Measurements from ENCODE around the gene KPNA3.

Gene KPNA3

DNA sequence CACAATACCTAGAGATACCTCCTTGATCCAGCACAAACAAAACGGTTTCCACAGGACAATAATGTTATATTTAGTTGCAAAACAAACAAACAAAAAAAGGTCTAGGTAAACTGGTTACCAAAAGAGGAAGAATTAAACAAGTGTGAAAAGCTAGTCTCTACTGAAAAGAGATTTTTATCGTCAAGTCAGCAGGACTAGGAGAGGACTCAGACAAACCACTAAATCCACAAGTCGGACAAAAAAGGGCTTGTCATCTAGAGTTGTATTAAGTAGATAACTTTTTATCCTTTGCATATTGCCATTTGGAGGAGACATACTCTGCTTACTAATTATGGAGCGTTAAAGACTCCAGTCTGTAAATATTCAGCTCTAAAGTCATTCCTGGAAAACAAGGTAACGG lies 9.9 kb upstream of the KPNA3 start:
- no peaks in the 10 kb centered on the region for H3K9me3 ChIP-seq (ENCODE audit: control insufficient read depth, insufficient read depth, low read length)
- no peaks in the 10 kb centered on the region for H3K27me3 ChIP-seq (ENCODE audit: control insufficient read depth, insufficient read depth, low read length)
- H3K4me1 ChIP-seq (ENCODE audit: control insufficient read depth, insufficient read depth, low read length), result no peaks in the 10 kb centered on the region
- no peak overlapping the region for H3K9ac ChIP-seq (ENCODE audit: low read depth, low read length)
- H3K36me3 ChIP-seq (ENCODE audit: control insufficient read depth, insufficient read depth, low read length), result no peaks in the 10 kb centered on the region
- no peak overlapping the region for H3K4me3 ChIP-seq (ENCODE audit: low read depth, low read length)

DNA sequence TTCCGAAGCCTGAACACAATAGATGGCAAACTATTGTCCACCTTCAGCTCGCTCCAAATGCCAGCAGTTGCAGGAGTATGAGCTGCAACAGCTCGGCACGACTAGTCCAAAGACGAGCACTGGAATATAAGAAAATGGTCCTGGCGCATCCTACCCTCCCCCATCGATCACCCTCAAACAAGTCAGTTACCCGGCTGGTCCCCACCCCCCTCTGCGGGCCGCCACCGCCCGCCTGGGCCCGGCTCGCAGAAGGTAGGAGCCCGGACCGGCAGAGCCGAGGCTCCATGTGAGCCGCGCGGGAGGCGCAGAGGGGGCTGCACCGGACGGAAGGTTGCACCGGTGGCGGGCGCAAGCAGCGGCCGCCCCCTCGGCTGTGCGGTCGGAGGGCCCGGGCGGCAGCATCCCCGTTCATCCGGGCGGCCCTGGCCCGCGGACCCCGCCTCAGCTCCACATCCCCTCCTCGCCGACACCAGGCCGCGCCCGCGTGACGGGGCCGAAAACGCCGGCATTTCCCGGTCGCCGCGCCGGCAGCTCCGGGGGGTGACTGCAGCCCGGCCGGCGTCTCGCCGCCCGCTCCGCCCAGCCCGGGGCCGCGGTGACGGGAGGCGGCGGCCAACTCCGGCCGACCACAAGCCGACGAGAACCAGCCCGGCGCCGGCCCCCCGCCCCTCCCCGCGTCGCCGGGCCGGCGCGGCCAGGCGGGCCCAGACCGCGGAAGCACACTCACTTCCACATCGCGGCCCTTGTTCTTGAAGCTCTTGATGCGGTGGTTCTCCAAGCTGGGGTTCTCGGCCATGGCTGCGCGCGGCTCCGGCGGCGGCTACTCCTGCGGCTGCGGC lies 552 bp downstream of the KPNA3 start:
- no peaks in the 10 kb centered on the region for H3K36me3 ChIP-seq (ENCODE audit: control insufficient read depth, insufficient read depth, low read length)
- no peaks in the 10 kb centered on the region for H3K4me1 ChIP-seq (ENCODE audit: control insufficient read depth, insufficient read depth, low read length)
- peak overlapping the region; percentile 74 for H3K4me3 ChIP-seq (ENCODE audit: low read depth, low read length)

DNA sequence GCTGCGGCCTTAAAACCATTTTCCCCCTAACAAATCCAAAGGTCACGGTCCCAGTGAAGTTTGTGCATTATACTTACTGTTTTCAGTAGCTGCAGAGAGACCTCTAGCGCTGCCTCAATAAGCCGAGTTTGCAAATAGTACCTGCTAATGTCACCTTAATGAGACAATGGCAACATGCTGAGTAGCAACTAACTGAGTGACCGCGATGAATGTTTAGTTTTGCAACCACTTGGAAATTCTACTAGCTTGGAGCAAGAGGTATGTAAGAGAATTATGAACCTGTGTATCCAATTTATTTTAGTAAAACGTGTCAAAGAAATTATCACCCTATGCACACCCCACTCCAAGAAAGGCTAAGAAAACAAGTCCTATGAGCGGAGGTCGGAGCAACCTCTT lies 1.2 kb downstream of the KPNA3 start:
- Histone ChIP-seq H3K9me3 (ENCODE audit: control insufficient read depth, insufficient read depth, low read length) (no peaks in the 10 kb centered on the region), H3K36me3 (ENCODE audit: control insufficient read depth, insufficient read depth, low read length) (no peaks in the 10 kb centered on the region), H3K9ac (ENCODE audit: low read depth, low read length) (peak overlapping the region; percentile 50), H3K4me1 (ENCODE audit: control insufficient read depth, insufficient read depth, low read length) (no peaks in the 10 kb centered on the region), H3K27me3 (ENCODE audit: control insufficient read depth, insufficient read depth, low read length) (no peaks in the 10 kb centered on the region), H3K4me3 (ENCODE audit: low read depth, low read length) (peak overlapping the region; percentile 74)

More for the DNA sequence above, 552 bp downstream of the KPNA3 start:
- Histone ChIP-seq H3K27me3 (ENCODE audit: control insufficient read depth, insufficient read depth, low read length) (no peaks in the 10 kb centered on the region), H3K9me3 (ENCODE audit: control insufficient read depth, insufficient read depth, low read length) (no peaks in the 10 kb centered on the region), H3K9ac (ENCODE audit: low read depth, low read length) (peak overlapping the region; percentile 50)

DNA sequence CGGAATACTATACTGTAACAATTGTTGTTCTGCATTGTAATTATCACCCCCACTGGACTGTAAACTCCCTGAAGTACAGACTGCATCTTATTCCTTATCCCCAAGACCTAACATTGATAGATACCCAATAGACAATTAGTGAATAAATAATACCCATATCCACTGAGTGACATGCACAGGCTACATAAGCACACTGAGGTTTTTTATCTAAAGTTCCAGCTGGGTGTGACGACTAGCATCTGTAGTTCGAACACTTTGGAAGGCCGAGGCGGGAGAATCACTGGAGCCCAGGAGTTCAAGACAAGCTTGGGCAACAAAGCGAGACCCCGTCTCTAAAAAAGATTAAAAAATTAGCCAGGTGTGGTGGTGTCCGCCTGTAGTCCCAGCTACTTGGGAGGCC lies 2.5 kb downstream of the KPNA3 start:
- Histone ChIP-seq H3K9ac (ENCODE audit: low read depth, low read length) (no peak overlapping the region), H3K4me3 (ENCODE audit: low read depth, low read length) (no peak overlapping the region), H3K4me1 (ENCODE audit: control insufficient read depth, insufficient read depth, low read length) (no peaks in the 10 kb centered on the region), H3K36me3 (ENCODE audit: control insufficient read depth, insufficient read depth, low read length) (no peaks in the 10 kb centered on the region), H3K9me3 (ENCODE audit: control insufficient read depth, insufficient read depth, low read length) (no peaks in the 10 kb centered on the region), H3K27me3 (ENCODE audit: control insufficient read depth, insufficient read depth, low read length) (no peaks in the 10 kb centered on the region)

DNA sequence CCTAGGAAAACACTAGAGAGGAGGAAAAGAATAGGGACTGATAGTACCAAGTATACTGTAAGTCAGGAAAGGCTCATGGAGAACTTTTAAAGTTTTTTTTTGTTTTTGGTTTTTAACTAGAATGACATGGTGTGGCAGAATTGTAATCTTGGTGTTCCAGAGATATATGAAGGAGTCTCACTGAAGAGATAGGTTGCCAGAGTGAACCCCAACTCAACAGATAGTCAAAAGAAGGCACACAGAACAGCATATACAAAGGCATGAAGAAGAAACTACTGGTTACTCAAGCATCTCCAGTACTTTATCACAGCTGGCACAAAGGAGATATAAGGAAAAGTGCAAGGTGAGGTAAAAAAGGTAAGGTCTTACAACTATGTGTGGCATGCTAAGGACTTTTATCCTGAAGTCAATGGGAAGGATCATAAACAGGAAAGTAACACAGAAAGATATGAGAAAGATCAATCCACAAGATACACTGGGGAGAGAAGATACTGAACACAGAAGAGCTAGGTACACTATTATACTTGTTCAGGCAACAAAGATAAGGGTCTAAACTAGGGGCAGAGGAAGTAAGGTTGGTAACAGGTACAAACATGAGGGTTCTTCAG lies 6.0 kb downstream of the KPNA3 start:
- Histone ChIP-seq H3K36me3 (ENCODE audit: control insufficient read depth, insufficient read depth, low read length) (no peaks in the 10 kb centered on the region), H3K27me3 (ENCODE audit: control insufficient read depth, insufficient read depth, low read length) (no peaks in the 10 kb centered on the region), H3K4me1 (ENCODE audit: control insufficient read depth, insufficient read depth, low read length) (no peaks in the 10 kb centered on the region), H3K4me3 (ENCODE audit: low read depth, low read length) (no peak overlapping the region), H3K9ac (ENCODE audit: low read depth, low read length) (no peak overlapping the region), H3K9me3 (ENCODE audit: control insufficient read depth, insufficient read depth, low read length) (no peaks in the 10 kb centered on the region)

DNA sequence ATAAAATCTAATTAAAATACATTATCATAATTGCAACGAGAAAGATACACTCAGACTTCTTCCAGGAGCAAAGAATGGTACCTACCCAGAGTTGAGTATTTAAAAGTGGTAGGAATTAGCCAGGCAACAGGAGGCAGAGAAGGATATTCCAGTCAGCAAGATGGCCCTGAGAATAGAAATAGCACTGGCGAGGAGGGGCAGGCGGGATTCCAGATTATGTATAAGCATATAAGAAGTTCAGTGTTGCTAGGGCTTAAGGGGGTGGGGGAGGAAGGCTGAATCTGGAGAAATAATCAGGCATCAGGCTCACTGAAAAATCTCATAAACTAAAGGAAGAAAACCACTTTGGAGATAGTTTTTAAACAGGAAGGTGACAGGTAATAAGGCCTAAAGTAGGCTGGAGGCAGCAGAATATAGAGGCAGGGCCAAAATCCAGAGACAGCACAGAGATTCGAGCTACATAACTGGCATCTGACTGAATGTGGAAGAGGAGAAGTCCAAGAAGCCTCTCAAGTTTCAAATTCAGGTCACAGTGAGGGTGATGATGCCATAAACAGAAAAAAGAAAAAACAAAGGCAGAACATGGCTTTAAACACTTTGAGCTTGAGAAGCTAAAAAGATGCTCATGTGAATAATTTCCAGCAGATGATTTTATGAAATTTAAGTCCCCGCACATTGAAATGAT lies 7.5 kb downstream of the KPNA3 start:
- no peaks in the 10 kb centered on the region for H3K27me3 ChIP-seq (ENCODE audit: control insufficient read depth, insufficient read depth, low read length)
- H3K4me3 ChIP-seq (ENCODE audit: low read depth, low read length), result no peak overlapping the region
- no peak overlapping the region for H3K9ac ChIP-seq (ENCODE audit: low read depth, low read length)
- H3K36me3 ChIP-seq (ENCODE audit: control insufficient read depth, insufficient read depth, low read length), result no peaks in the 10 kb centered on the region
- no peaks in the 10 kb centered on the region for H3K4me1 ChIP-seq (ENCODE audit: control insufficient read depth, insufficient read depth, low read length)
- no peaks in the 10 kb centered on the region for H3K9me3 ChIP-seq (ENCODE audit: control insufficient read depth, insufficient read depth, low read length)

DNA sequence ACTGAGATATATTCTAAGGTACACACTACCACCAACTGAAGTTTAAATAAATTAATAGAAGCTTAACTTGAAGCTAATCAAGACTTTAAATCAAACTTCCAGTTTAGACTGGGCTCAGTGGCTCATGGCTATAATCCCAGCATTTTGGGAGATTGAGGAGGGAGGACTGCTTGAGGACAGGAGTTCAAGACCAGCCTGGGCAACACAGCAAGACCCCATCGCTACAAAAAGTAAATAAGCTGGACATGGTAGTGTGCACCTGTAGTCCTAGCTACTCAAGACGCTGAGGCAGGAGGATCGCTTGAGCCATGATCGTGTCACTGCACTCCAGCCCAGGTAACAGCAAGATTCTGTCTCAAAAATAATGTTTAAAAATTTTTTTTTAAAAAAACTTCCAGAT lies 8.6 kb downstream of the KPNA3 start:
- Histone ChIP-seq H3K36me3 (ENCODE audit: control insufficient read depth, insufficient read depth, low read length) (no peaks in the 10 kb centered on the region), H3K4me3 (ENCODE audit: low read depth, low read length) (no peak overlapping the region), H3K4me1 (ENCODE audit: control insufficient read depth, insufficient read depth, low read length) (no peaks in the 10 kb centered on the region), H3K9ac (ENCODE audit: low read depth, low read length) (no peak overlapping the region), H3K27me3 (ENCODE audit: control insufficient read depth, insufficient read depth, low read length) (no peaks in the 10 kb centered on the region), H3K9me3 (ENCODE audit: control insufficient read depth, insufficient read depth, low read length) (no peaks in the 10 kb centered on the region)

DNA sequence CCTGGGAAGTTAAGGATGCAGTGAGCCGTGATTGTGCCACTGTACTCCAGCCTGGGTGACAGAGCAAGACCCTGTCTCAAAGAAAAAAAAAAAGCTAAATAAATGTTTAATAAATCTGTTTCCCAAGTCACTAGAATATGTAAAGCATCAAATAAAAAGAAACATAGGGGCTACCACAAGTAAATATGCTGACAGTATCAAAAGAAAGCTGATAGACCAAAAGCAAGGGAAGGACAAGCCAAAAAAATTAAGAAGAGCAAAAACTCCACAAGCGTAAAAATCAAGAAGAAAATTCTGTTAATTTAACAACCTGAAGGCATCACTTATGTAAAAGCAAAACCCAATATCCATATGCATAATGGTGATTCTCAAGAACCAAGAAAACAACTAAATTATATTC lies 9.7 kb downstream of the KPNA3 start:
- Histone ChIP-seq H3K9ac (ENCODE audit: low read depth, low read length) (no peak overlapping the region), H3K4me1 (ENCODE audit: control insufficient read depth, insufficient read depth, low read length) (no peaks in the 10 kb centered on the region), H3K9me3 (ENCODE audit: control insufficient read depth, insufficient read depth, low read length) (no peaks in the 10 kb centered on the region), H3K4me3 (ENCODE audit: low read depth, low read length) (no peak overlapping the region), H3K36me3 (ENCODE audit: control insufficient read depth, insufficient read depth, low read length) (no peaks in the 10 kb centered on the region), H3K27me3 (ENCODE audit: control insufficient read depth, insufficient read depth, low read length) (no peaks in the 10 kb centered on the region)

DNA sequence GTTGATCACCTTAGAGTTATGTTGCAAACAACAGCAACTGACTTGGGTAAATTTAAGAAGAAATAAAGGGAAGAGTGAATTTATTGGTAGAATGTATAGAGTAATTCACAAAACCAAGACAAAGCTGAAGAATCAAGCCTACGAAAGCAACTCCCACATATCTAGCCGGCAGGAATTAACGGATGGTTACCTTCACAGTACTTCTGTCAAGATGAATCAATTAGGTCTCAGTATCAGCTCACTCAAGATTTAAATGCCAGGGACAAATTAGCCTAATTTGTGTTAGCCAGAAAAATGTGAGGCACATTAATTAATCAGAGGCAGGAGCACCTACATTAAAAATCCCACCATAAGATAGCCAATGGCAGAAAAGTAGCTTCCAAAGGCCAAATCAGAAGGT lies 10.7 kb downstream of the KPNA3 start:
- Histone ChIP-seq H3K9me3 (ENCODE audit: control insufficient read depth, insufficient read depth, low read length) (no peaks in the 10 kb centered on the region), H3K36me3 (ENCODE audit: control insufficient read depth, insufficient read depth, low read length) (no peaks in the 10 kb centered on the region), H3K9ac (ENCODE audit: low read depth, low read length) (no peak overlapping the region), H3K4me3 (ENCODE audit: low read depth, low read length) (no peak overlapping the region), H3K27me3 (ENCODE audit: control insufficient read depth, insufficient read depth, low read length) (no peaks in the 10 kb centered on the region), H3K4me1 (ENCODE audit: control insufficient read depth, insufficient read depth, low read length) (no peaks in the 10 kb centered on the region)

DNA sequence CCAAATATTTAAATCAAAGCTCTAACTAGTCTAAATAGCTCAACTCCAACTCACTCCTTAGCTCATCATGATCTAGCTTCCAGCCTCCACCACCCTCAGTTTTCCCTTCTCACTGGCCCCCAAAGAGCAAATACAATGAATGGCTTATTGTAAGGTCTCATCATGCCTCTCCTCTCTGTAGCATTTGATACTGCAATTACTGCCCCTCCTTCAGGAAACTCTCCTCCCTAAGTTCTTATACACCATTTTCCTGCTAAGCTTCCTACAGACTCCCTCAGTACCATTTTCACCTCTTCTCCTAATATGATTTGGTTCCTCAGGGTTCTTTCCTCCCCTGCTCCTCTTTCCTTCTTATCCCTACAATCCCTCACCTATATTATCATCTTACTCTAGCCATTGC lies 12.8 kb downstream of the KPNA3 start:
- no peaks in the 10 kb centered on the region for H3K27me3 ChIP-seq (ENCODE audit: control insufficient read depth, insufficient read depth, low read length)
- H3K9ac ChIP-seq (ENCODE audit: low read depth, low read length), result no peak overlapping the region
- H3K4me1 ChIP-seq (ENCODE audit: control insufficient read depth, insufficient read depth, low read length), result no peaks in the 10 kb centered on the region
- H3K9me3 ChIP-seq (ENCODE audit: control insufficient read depth, insufficient read depth, low read length), result no peaks in the 10 kb centered on the region
- no peaks in the 10 kb centered on the region for H3K36me3 ChIP-seq (ENCODE audit: control insufficient read depth, insufficient read depth, low read length)
- no peak overlapping the region for H3K4me3 ChIP-seq (ENCODE audit: low read depth, low read length)

DNA sequence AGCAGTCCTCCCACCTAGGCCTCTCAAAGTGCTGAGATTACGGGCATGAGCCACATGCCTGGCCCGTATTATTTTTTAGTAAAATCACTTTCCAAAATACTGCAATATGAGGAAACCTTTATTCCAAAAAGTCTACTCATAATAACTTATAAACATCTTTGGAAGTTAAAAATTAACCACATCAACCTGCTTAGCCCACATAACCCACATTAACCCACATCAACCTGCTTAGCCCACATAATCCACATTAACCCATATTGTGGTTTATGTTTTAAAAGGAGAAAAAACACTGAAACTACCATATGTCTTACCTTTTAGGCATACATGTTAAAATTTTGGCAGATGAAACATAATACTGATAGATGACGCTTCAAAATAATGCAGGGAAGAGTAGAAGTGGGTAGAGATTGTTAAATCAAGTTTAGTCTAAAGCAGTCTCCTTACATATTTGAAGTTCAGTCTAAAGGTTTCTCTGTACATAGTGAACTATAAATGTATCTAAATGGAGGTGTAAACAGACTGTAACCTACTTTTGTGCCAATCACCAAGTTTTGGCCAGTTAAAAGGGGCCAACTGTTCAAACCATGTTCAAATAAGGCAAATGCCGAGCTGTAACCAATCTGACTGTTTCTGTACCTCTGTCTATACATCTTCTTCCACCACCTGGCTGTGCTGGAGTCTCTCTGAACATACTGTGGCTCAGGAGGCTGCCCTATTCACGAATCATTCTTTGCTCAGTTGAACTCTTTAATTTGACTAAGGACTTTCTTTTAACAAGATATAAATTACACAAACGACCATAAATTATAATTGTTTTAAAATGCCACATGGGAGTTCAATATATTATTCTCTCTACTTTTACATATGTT lies 14.5 kb downstream of the KPNA3 start:
- no peak overlapping the region for H3K9ac ChIP-seq (ENCODE audit: low read depth, low read length)
- no peaks in the 10 kb centered on the region for H3K9me3 ChIP-seq (ENCODE audit: control insufficient read depth, insufficient read depth, low read length)
- H3K4me3 ChIP-seq (ENCODE audit: low read depth, low read length), result no peak overlapping the region
- H3K36me3 ChIP-seq (ENCODE audit: control insufficient read depth, insufficient read depth, low read length), result no peaks in the 10 kb centered on the region
- H3K4me1 ChIP-seq (ENCODE audit: control insufficient read depth, insufficient read depth, low read length), result no peaks in the 10 kb centered on the region
- no peaks in the 10 kb centered on the region for H3K27me3 ChIP-seq (ENCODE audit: control insufficient read depth, insufficient read depth, low read length)
